Neutrophil (primary cell): ENCODE data around the gene WFDC2.

ENCODE experiments used
- H3K27ac ChIP-seq: fragments of 200-600 bp; sonication (generic); 2 replicates; pipeline ENCODE4 v1.5.1; 2016; ENCODE audit warnings: mild to moderate bottlenecking, moderate library complexity
- H3K27me3 ChIP-seq: fragments of 200-600 bp; sonication (generic); 2 replicates; pipeline ENCODE4 v1.6.0; 2016; ENCODE audit warnings: mild to moderate bottlenecking
- H3K36me3 ChIP-seq: fragments of 200-600 bp; sonication (generic); 2 replicates; pipeline ENCODE4 v1.5.1; 2017
- H3K4me1 ChIP-seq, 2 experiments: fragments of 200-600 bp in 1 of 2; sonication (generic) in 1 of 2; 1 replicate in 1 of 2; 2 replicates in 1 of 2; pipeline versions ENCODE4 v1.5.1 to v1.6.1; 2013 to 2016; ENCODE audit warnings: low read depth in 1 of 2, low read length in 1 of 2, mild to moderate bottlenecking in 1 of 2, moderate library complexity in 1 of 2; ENCODE audit not compliant: control insufficient read depth in 1 of 2, insufficient read depth in 1 of 2
- H3K4me3 ChIP-seq, 2 experiments: fragments of 200-600 bp in 1 of 2; sonication (generic) in 1 of 2; 1 replicate in 1 of 2; 2 replicates in 1 of 2; pipeline ENCODE4 v1.5.1; 2013 to 2016; ENCODE audit warnings: low read depth in 1 of 2, low read length in 1 of 2, mild to moderate bottlenecking in 1 of 2, moderate library complexity in 1 of 2
- H3K9me3 ChIP-seq: fragments of 200-600 bp; sonication (generic); 2 replicates; pipeline ENCODE4 v1.5.1; 2016
- TF ChIP-seq, protein P1 (sequence below): fragments of 200-600 bp; sonication (generic); IDR thresholded peaks from 2 replicates; pipeline ENCODE4 v1.5.1; 2016; ENCODE audit warnings: antibody characterized with exemption

Gene WFDC2

DNA sequence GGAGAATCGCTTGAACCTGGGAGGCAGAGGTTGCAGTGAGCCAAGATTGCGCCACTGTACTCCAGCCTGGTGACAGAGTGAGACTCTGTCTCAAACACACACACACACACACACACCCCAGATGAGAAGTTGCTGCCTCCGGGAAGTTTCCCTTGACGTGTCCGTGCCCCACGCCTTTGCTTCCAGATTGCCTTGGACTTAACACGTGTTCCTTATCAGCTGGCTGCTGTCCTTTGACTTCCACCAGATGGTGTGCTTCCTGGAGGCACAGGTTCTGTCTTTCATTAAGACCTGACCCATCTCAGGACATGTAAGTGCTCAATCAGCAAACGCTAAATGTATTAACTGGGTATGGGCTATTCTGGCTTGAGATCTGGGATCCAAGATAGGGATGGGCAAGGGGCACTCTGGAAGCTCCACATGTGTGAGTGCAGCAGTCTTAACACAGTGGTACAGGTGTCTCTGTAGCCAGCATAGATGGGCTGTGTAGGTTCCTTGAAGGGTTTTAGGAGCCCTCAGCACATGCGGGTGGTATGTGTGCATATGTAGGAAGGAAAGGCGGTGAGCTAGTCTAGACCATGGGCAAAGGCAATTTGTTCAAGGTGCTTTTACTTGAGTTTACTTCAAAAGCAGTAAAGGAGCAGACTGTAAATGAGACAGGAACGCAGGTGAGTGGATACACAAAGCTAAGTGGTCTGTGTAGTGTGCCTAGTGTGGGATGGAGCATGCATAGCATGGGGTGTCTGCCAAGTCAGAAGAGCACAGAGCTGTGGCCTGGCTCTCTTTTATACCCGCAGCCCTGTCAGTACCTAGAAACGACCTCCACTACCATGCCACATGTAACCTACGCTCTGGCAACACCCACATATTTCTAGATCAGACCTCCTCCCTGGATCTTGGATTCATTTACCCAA, 42.1 kb upstream of the WFDC2 start:
- Histone ChIP-seq H3K9me3 (no peaks in the 10 kb centered on the region), H3K27ac (no peak overlapping the region), H3K4me3 (no peak overlapping the region), H3K36me3 (peaks cover 60% of the 10 kb centered on the region), H3K27me3 (no peaks in the 10 kb centered on the region), H3K4me1 (peaks cover 5 to 7% of the 10 kb centered on the region in 2 experiments)
- TF ChIP-seq, protein P1, sequence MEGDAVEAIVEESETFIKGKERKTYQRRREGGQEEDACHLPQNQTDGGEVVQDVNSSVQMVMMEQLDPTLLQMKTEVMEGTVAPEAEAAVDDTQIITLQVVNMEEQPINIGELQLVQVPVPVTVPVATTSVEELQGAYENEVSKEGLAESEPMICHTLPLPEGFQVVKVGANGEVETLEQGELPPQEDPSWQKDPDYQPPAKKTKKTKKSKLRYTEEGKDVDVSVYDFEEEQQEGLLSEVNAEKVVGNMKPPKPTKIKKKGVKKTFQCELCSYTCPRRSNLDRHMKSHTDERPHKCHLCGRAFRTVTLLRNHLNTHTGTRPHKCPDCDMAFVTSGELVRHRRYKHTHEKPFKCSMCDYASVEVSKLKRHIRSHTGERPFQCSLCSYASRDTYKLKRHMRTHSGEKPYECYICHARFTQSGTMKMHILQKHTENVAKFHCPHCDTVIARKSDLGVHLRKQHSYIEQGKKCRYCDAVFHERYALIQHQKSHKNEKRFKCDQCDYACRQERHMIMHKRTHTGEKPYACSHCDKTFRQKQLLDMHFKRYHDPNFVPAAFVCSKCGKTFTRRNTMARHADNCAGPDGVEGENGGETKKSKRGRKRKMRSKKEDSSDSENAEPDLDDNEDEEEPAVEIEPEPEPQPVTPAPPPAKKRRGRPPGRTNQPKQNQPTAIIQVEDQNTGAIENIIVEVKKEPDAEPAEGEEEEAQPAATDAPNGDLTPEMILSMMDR, result no peak

DNA sequence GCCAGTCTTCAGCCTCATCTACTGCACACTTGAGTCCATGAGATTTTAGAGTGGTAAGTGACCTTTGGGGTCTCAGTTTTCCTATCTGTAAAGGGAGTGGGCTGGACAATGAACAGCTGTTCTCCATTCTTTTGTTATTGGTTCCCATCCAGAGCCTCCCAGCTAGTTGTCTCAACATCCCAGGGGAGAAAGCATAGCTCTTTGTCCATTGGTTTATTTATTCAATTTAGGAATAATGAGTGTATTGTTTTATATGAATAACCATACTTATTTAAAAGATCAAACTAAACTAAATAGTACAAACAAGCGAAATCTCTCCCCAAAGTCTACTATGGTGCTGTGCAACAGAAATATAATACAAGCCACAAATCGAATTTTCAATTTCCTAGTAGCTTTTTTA, 39.9 kb upstream of the WFDC2 start:
- Histone ChIP-seq H3K4me3 (no peak overlapping the region), H3K4me1 (peaks cover 5 to 16% of the 10 kb centered on the region in 2 experiments), H3K27ac (no peak overlapping the region), H3K36me3 (peaks cover 39% of the 10 kb centered on the region), H3K9me3 (no peaks in the 10 kb centered on the region), H3K27me3 (no peaks in the 10 kb centered on the region)
- TF ChIP-seq, protein P1, result no peak

DNA sequence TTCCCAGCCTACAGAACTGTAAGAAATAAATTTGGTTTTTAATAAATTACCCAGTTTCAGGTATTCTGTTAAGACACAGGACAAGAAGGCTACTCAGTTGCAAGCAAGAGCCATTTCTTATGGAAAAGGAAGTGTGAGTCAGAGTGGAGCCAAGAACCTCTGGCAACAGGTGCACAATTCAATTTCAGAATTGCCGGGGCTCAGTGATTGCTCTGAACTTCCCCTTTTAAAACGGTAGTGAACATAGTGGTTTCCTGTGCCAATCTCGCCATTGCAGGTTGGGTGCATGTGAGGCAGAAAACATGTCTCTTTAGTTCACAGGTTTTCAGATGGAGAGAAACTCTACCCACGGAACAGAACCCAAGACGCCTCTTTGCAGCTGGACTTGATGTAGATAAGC, 37.3 kb upstream of the WFDC2 start:
- Histone ChIP-seq H3K27ac (peak overlapping the region; percentile 43), H3K4me3 (no peak overlapping the region), H3K4me1 (peaks cover 11 to 23% of the 10 kb centered on the region in 2 experiments), H3K27me3 (no peaks in the 10 kb centered on the region), H3K9me3 (no peaks in the 10 kb centered on the region), H3K36me3 (peaks cover 15% of the 10 kb centered on the region)
- TF ChIP-seq, protein P1, result no peak

DNA sequence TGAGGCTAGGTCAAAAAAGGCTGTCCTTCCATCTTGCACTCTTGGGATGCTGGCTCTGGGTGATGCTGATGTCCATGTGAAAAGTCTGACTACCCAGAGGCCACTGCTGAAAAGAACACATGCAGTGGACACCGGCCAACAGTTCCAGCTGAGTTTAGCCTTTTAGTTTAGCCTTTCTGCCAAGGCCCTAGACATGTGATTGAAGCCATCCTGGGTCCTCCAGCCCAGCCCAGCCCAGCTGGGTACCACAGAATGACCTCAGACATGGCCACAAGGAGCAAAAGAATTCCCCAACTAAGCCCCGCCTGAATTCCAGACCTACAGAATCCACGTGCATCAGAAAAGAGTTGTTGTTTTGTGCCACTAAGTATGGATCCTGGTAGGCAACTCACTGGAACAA, 36.2 kb upstream of the WFDC2 start:
- TF ChIP-seq, protein P1, result no peak

DNA sequence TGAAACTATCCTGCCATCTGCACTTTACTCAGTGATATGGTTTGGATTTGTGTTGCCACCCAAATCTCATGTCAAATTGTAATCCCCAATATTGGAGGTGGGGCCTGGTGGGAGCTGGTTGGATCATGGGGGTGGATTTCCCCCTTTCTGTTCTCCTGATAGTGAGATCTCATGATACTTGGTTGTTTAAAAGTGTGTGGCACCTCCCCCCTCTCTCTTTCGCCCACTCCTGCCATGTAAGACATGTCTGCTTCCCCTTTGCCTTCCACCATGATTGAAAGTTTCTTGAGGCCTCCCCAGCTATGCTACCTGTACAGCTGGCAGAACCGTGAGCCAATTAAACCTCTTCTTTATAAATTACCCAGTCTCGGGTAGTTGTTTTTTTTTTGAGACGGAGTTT, 35.6 kb upstream of the WFDC2 start:
- TF ChIP-seq, protein P1, result no peak
- H3K27ac ChIP-seq, result no peak overlapping the region
- H3K4me1 ChIP-seq, result peaks cover 11 to 23% of the 10 kb centered on the region in 2 experiments
- no peaks in the 10 kb centered on the region for H3K9me3 ChIP-seq
- H3K27me3 ChIP-seq, result no peaks in the 10 kb centered on the region
- peaks cover 8% of the 10 kb centered on the region for H3K36me3 ChIP-seq
- H3K4me3 ChIP-seq, result no peak overlapping the region

More for the DNA sequence above, 36.2 kb upstream of the WFDC2 start:
- Histone ChIP-seq H3K27ac (no peak overlapping the region), H3K36me3 (peaks cover 9% of the 10 kb centered on the region), H3K27me3 (no peaks in the 10 kb centered on the region), H3K4me3 (no peak overlapping the region), H3K9me3 (no peaks in the 10 kb centered on the region), H3K4me1 (peaks cover 11 to 23% of the 10 kb centered on the region in 2 experiments)
